HepG2 (cell line): Measurements from ENCODE around the gene MDH1. TPM values are rescaled to one million over a fixed set of nuclear protein-coding genes. Genes with fewer than 3 reads are reported as not detected.

ENCODE experiments used
- ATAC-seq: fragments of 200-7000 bp; cut with Tn5 transposase; 3 replicates; pipeline ENCODE4 v1.9.1; 2020; ENCODE audit warnings: mild to moderate bottlenecking, moderate library complexity
- BruUV-seq: library from RNA; stranded (reverse); fragments of 400-500 nt; replicated peaks from 2 replicates; lab custom pipeline; 2021; lab: Mats Ljungman, UMichigan
- CTCF ChIA-PET: fragments of 300-600 bp; formaldehyde crosslinking; extraction: SDS; loops from one replicate; lab custom pipeline; 2021; ENCODE audit warnings: low total read pairs, inconsistent platforms, low intra/inter-chr PET ratio; lab: Yijun Ruan, JAX
- POLR2A ChIA-PET: fragments of 350-600 bp; sonication (Branson Sonifier 250); formaldehyde crosslinking; loops from one replicate; lab custom pipeline; 2020; ENCODE audit warnings: antibody characterized with exemption, inconsistent platforms; lab: Yijun Ruan, JAX
- DNase-seq: peaks from one replicate; pipeline ENCODE4 v3.0.0-alpha.2; 2015; ENCODE audit warnings: low spot score
- FAIRE-seq: peaks from 3 replicates; lab custom pipeline; 2011; peaks lifted over from hg19 to GRCh38; lab: Jason Lieb, UNC
- H2AFZ ChIP-seq: one replicate; pipeline ENCODE4 v1.6.1; 2011; ENCODE audit warnings: low read length, inconsistent platforms
- H3K27ac ChIP-seq: fragments of 300-600 bp; 3 replicates; pipeline ENCODE4 v1.8.0; 2011; ENCODE audit warnings: mixed run types, mild to moderate bottlenecking, mixed read lengths, low read length, inconsistent platforms; ENCODE audit not compliant: insufficient read depth; ENCODE audit errors: extremely low read length
- H3K27me3 ChIP-seq, 2 experiments: fragments of 200-600 bp in 1 of 2; 2 replicates in 1 of 2; 3 replicates in 1 of 2; pipeline versions ENCODE4 v1.6.0 to v1.8.0; 2011; ENCODE audit warnings: low read length in 2 of 2, mild to moderate bottlenecking in 2 of 2, moderate library complexity in 2 of 2, inconsistent platforms in 1 of 2; ENCODE audit not compliant: insufficient read depth in 2 of 2, control insufficient read depth in 1 of 2
- H3K36me3 ChIP-seq, 2 experiments: fragments of 200-600 bp in 1 of 2; replicated peaks in 1 of 2; 2 replicates in 1 of 2; 3 replicates in 1 of 2; pipeline versions ENCODE4 v1.5.1 to v1.8.0; 2011; ENCODE audit warnings: low read length in 2 of 2, inconsistent platforms in 1 of 2; ENCODE audit not compliant: insufficient read depth in 2 of 2, control insufficient read depth in 1 of 2
- H3K4me1 ChIP-seq: 2 replicates; pipeline ENCODE4 v1.5.1; 2012; ENCODE audit warnings: low read length, inconsistent platforms; ENCODE audit not compliant: insufficient read depth
- H3K4me2 ChIP-seq: 2 replicates; pipeline ENCODE4 v1.6.0; 2011; ENCODE audit warnings: low read depth, low read length, inconsistent platforms
- H3K4me3 ChIP-seq, 3 experiments: fragments of 200-600 bp in 1 of 3; sonication (generic), shearing (Covaris generic) in 1 of 3; replicated peaks in 1 of 3; 2 replicates each; pipeline ENCODE4 v1.5.1; 2011 to 2016; ENCODE audit warnings: low read length in 3 of 3, inconsistent platforms in 2 of 3, low read depth in 2 of 3, mild to moderate bottlenecking in 2 of 3, control low read depth in 1 of 3, mixed read lengths in 1 of 3; ENCODE audit not compliant: insufficient read depth in 1 of 3
- H3K79me2 ChIP-seq: one replicate; pipeline ENCODE4 v1.6.1; 2011; ENCODE audit warnings: low read length, inconsistent platforms; ENCODE audit not compliant: insufficient read depth
- H3K9ac ChIP-seq: 2 replicates; pipeline ENCODE4 v1.6.0; 2011; ENCODE audit warnings: mild to moderate bottlenecking, low read depth, low read length, inconsistent platforms; ENCODE audit not compliant: insufficient read depth
- H3K9me3 ChIP-seq: 2 replicates; pipeline ENCODE4 v1.5.1; 2012; ENCODE audit warnings: mild to moderate bottlenecking, low read length
- H4K20me1 ChIP-seq: 2 replicates; pipeline ENCODE4 v1.6.0; 2011; ENCODE audit warnings: inconsistent platforms, mild to moderate bottlenecking, low read length, moderate library complexity; ENCODE audit not compliant: insufficient read depth
- ARID4A ChIP-seq: sonication (generic); formaldehyde crosslinking; IDR thresholded peaks from 2 replicates; pipeline ENCODE4 v1.5.0; 2020; ENCODE audit warnings: mild to moderate bottlenecking, missing genetic modification reagents, borderline replicate concordance
- HOXA5 ChIP-seq: sonication (generic); formaldehyde crosslinking; IDR thresholded peaks from 2 replicates; pipeline ENCODE4 v1.4.0; 2020; ENCODE audit warnings: missing genetic modification reagents
- SOX5 ChIP-seq: IDR thresholded peaks from 2 replicates; pipeline ENCODE4 v1.6.1; 2016; ENCODE audit warnings: borderline replicate concordance
- TRIM22 ChIP-seq: fragments of 450-650 bp; IDR thresholded peaks from 2 replicates; pipeline ENCODE4 v1.6.1; 2017
- YEATS2 ChIP-seq: sonication (generic); formaldehyde crosslinking; IDR thresholded peaks from 2 replicates; pipeline ENCODE4 v1.4.0; 2020; ENCODE audit warnings: missing genetic modification reagents, borderline replicate concordance
- ZNF160 ChIP-seq: sonication (generic); formaldehyde crosslinking; IDR thresholded peaks from 2 replicates; pipeline ENCODE4 v1.8.0; 2022; ENCODE audit warnings: mild to moderate bottlenecking, inconsistent platforms, missing genetic modification reagents
- ZNF3 ChIP-seq: IDR thresholded peaks from 2 replicates; pipeline ENCODE4 v1.7.0; 2017; ENCODE audit warnings: inconsistent platforms
- ZNF331 ChIP-seq: sonication (generic); formaldehyde crosslinking; IDR thresholded peaks from 2 replicates; pipeline ENCODE4 v1.4.0; 2020; ENCODE audit warnings: missing genetic modification reagents
- ZNF543 ChIP-seq: sonication (generic); formaldehyde crosslinking; IDR thresholded peaks from 2 replicates; pipeline ENCODE4 v1.4.0; 2020; ENCODE audit warnings: mild to moderate bottlenecking, missing genetic modification reagents
- ZNF788 ChIP-seq: sonication (generic); formaldehyde crosslinking; IDR thresholded peaks from 2 replicates; pipeline ENCODE4 v1.5.0; 2020; ENCODE audit warnings: mild to moderate bottlenecking, missing genetic modification reagents, borderline replicate concordance
- ZNF83 ChIP-seq: sonication (generic); formaldehyde crosslinking; IDR thresholded peaks from 2 replicates; pipeline ENCODE4 v1.4.0; 2020; ENCODE audit warnings: missing genetic modification reagents, mild to moderate bottlenecking, borderline replicate concordance
- ZUFSP ChIP-seq: sonication (generic); formaldehyde crosslinking; IDR thresholded peaks from 2 replicates; pipeline ENCODE4 v1.9.0; 2021; ENCODE audit warnings: missing genetic modification reagents, mild to moderate bottlenecking, borderline replicate concordance
- WGBS: methylation state at CpG from one replicate; pipeline ENCODE4 v1.1.6; 2017; ENCODE audit warnings: low lambda C conversion rate; 5-methylcytosine and 5-hydroxymethylcytosine counted together
- in situ Hi-C: cut with HindIII; loops from 2 replicates; pipeline ENCODE4 v1.10.0; 2017; ENCODE audit warnings: low pct_unique_long_range_greater_than_20kb; ENCODE audit not compliant: extremely low pct_ligation_motif_present
- intact Hi-C: fragments of 100-400 bp; cut with micrococcal nuclease; formaldehyde crosslinking; loops from one replicate; pipeline ENCODE4 v1.10.0; 2022; ENCODE audit not compliant: unreplicated experiment
- polyA plus RNA-seq, 8 experiments: library from polyadenylated mRNA; depleted of rRNA in 3 of 8; stranded (reverse) in 7 of 8; unstranded in 1 of 8; fragments of >200 nt; fragmentation: Illumina TruSeq in 4 of 8; extraction: Trizol in 4 of 8; gene quantifications; 2 replicates each; pipeline versions ENCODE4 v1.2.1 to v1.2.3, GENCODE V29; 2011 to 2016; ENCODE audit warnings: low read depth in 4 of 8, missing spikeins in 1 of 8, mixed read lengths in 1 of 8; ENCODE audit not compliant: insufficient read depth in 1 of 8
- total RNA-seq, 5 experiments: library from RNA; depleted of rRNA; stranded (reverse); fragments of >200 nt; fragmentation: Illumina TruSeq; extraction: Trizol; gene quantifications; 2 replicates each; pipeline ENCODE4 v1.2.3, GENCODE V29; 2016; ENCODE audit warnings: low read depth in 1 of 5

MDH1 gene
- total and polyA plus RNA-seq, 2 of the 13 experiments (the other 11 are each of a cell fraction or from before 2014, with no cell fraction given) = 293 to 415 TPM

GRCh38 chr2:63632382-63632781 is 43.6 kb downstream of the MDH1 start:
- H4K20me1 ChIP-seq = no peaks in the 10 kb centered on the region
- BruUV-seq = no TSS peak
- no peaks in the 10 kb centered on the region for H3K4me1 ChIP-seq
- POLR2A ChIA-PET = no interaction called here
- TF ChIP-seq HOXA5 (CRISPR knock-in tag) (no peak), ZNF160 (CRISPR knock-in tag) (peak; percentile 97)
- ATAC-seq = no peak
- intact Hi-C loops = no loop called here
- H2AFZ ChIP-seq = no peak overlapping the region
- no peak for FAIRE-seq
- no peaks in the 10 kb centered on the region for H3K79me2 ChIP-seq
- no peak overlapping the region for H3K4me2 ChIP-seq
- no peak overlapping the region for H3K9ac ChIP-seq
- H3K4me3 ChIP-seq = no peak overlapping the region
- H3K9me3 ChIP-seq = peaks cover 24% of the 10 kb centered on the region
- DNase-seq = no peak
- peaks cover 0 to 6% of the 10 kb centered on the region in 2 experiments; a peak in 2 of 5 replicates for H3K27me3 ChIP-seq
- in situ Hi-C loops = no loop called here
- H3K27ac ChIP-seq = no peak overlapping the region
- CTCF ChIA-PET = no interaction called here
- WGBS = under 1% methylated on average over 2 of the region's 2 CpGs
- H3K36me3 ChIP-seq = no peaks in the 10 kb centered on the region

GRCh38 chr2:63639344-63639743 is 50.6 kb downstream of the MDH1 start:
- Histone ChIP-seq H3K9me3 (peaks cover 12% of the 10 kb centered on the region; the same call in 1 of the 2 replicates), H3K4me2 (no peak overlapping the region), H2AFZ (no peak overlapping the region), H3K79me2 (no peaks in the 10 kb centered on the region), H3K4me1 (no peaks in the 10 kb centered on the region), H3K27me3 (no peaks in the 10 kb centered on the region; a peak in 1 of 5 replicates), H3K4me3 (no peak overlapping the region), H3K36me3 (no peaks in the 10 kb centered on the region), H3K9ac (no peak overlapping the region), H3K27ac (no peak overlapping the region), H4K20me1 (no peaks in the 10 kb centered on the region)
- ChIA-PET POLR2A (no interaction called here), CTCF (no interaction called here)
- intact Hi-C loops (no loop called here), in situ Hi-C loops (no loop called here)
- ATAC-seq (no peak), DNase-seq (no peak), FAIRE-seq (no peak)
- WGBS = 82% methylated on average over 1 of the region's 1 CpG
- no TSS peak for BruUV-seq
- TF ChIP-seq ZNF543 (CRISPR knock-in tag) = no peak
- no peak for TF ChIP-seq ZUFSP (CRISPR knock-in tag)
- TF ChIP-seq TRIM22 = no peak
- TF ChIP-seq ZNF3 = no peak
- TF ChIP-seq ZNF788 (CRISPR knock-in tag) = no peak
- TF ChIP-seq SOX5 = no peak
- no peak for TF ChIP-seq ZNF331 (CRISPR knock-in tag)
- no peak for TF ChIP-seq ZNF83
- TF ChIP-seq YEATS2 (CRISPR knock-in tag) = no peak
- no peak for TF ChIP-seq ARID4A (CRISPR knock-in tag)
